NCI-H1930 (cell line): ENCODE measurements around the gene ZNF625.
A peak's percentile ranks its signal among the peaks of the same experiment; 100 is the strongest.

Experiments used
- DNase-seq, 2 experiments: peaks; one replicate each; lab custom pipeline; 2025; lab: John Stamatoyannopoulos, UW

Gene ZNF625

DNA sequence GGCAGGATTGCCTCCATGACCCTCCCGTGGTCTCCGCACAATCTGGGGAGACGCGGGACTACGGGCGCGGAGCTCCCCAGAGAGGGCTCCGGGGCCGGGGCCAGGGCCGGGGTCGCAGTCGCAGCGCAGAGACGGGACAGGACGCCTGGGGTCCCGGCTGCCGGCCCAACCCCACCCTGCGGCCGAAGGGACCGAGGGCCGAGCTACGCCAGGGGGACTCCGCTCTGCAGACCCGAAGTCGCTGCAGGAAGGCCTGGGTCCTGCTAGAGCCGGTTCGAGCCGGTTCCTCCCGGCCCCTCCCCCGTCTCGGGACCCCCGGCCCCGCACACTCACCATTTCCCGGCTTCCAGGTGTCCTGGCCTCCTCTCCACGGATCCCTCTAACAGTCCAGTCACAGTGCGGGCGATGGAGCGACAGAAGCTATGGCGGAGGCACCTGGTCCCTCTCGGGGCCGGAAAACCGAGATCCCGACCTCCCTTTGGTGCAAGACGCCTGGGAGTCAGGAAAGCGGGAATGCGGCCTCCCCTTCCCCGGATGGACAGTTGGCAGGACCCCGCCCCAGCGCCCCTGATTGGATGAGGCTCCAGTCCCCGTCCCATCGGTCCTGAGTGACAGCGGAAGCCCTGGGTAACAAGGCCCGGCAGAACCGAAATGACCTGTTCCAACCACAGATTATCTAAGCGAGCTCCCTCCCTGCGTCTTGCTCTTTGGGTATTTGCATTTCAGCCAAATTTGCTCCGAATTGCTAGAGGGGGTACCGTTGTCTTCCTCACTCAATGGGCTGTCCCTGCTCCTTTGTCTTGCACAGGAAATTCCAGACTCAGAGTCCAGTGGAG, at the start of gene ZNF625:
ZNF625 (minus strand) TSS at position 512 of the 836 bp plus-strand sequence; CDS start at position 336, 176 bp downstream.
- DNase-seq: peak; percentile 69 to 73

DNA sequence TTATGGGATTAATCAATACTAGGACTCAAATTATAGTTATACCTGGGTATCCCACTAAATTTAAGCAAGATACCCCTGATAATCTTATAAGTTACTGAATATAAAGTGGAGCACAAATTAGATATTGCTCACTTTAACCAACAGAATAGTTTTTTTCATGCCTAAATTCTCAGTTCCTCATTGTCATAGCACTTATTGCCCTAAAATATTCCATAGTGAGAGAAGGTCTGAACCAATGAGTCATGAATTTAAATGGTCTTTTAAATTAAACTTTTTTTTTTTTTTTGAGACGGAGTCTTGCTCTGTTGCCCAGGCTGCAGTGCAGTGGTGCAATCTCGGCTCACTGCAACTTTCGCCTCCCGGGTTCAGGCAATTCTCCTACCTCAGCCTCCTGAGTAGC, 48.8 kb upstream of the ZNF625 start:
- no peak for DNase-seq

DNA sequence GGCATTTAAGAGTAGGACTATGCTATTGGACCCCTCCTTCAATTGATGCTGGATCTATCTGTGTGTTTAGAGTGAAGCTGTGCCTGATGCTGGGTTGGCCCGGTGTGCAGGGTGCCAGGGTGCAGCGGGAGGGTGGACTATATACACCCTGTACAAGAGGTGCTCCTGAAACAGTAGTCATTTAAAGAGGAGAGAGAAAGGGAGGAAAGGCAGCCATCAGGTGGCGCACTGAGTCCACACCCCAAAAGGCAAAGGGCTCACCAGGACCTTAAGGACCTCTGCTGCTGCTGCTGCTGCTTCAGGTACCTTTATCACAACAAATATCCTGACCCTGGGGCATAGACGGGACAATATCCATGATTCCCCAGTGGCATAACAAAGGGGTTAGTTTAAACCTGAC, 45.7 kb upstream of the ZNF625 start:
- no peak for DNase-seq

DNA sequence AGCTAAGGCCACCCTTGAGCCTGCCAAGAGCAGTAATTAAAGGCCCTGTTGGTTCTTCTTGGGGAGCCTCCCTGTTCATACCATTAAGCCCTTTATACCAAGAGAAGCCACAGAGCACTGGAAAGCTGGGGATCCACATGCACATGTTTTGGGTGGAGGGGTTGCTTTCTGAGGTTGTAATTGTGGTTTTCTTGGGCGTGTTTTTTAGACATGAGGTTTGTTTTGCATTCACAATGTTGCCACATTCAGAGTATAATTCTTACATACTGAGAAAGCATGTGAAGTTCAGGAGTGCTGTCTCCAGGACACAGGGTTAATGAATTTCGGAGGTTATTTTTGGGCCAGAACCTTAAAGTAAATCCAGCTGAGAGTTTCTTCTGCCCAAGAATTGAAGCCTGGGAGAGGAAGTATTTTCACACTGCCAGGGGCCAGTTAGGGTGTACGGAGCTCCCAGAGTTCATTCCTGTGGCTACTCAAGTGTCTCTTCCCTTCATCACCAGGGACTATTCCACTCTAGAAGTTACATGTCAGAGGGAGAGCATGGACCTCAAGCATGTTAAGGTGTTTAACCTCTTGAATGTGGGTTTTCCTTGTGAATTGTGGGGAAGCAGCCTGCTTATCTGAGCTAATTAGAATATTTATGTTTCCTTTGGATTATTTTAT, 43.4 kb upstream of the ZNF625 start:
- DNase-seq: no peak

DNA sequence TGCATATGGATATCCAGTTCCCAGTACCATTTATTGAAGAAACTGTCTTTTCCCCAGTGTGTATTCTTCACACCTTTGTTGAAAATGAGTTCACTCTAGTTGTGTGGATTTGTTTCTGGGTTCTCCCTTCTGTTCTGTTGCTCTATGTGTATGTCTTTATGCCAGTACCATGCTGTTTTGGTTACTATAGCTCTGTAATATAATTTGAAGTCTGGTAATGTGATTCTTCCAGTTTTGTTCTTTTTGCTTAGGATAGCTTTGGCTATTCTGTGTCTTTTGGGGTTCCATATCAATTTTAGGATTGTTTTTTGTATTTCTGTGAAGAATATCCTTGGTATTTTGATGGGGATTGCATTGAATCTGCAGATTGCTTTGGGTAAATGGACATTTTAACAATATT, 41.6 kb upstream of the ZNF625 start:
- DNase-seq: no peak

DNA sequence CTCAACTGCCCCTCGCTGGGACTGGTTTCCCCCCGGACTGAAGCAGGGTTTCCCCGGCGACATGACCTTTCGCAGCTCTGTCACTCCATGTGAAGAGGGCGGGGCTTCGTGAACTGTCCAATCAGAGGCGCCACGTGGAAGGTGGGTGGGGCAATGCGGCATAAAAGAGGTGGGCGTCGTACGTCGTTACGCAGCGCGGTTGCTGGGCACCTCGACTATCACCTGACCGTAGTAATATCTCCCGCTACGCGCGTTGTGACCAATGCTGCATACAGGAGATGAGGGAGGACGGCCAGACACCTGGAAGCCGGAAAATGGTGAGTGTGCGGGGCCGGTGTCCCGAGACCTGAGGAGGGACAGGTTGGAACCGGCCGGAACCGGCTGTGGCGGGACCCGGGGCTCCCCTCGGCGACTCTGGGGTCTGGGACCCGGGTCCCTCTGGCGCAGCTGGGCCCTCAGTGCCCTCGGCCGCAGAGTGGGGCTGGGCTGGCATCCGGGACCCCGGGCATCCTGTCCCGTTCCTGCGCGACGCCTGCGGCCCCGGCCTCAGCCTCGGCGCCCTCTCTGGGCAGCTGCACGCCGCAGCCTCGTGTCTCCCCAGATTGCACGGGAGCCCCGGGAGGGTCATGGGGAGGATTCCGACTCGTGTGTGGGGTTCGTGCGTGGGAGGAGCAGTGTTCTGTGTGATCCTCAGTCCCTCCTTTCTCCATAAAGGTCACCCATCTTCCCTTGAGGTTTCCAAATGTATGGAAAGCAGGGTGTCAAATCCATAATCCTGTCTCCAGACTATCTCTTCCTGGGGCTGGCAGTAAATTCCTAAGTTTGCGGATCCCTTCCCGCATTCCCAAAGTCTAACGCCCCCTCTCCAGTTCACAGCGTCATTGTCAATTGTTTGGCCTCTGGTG, 38.5 kb upstream of the ZNF625 start:
- DNase-seq: peak; percentile 60 to 67

DNA sequence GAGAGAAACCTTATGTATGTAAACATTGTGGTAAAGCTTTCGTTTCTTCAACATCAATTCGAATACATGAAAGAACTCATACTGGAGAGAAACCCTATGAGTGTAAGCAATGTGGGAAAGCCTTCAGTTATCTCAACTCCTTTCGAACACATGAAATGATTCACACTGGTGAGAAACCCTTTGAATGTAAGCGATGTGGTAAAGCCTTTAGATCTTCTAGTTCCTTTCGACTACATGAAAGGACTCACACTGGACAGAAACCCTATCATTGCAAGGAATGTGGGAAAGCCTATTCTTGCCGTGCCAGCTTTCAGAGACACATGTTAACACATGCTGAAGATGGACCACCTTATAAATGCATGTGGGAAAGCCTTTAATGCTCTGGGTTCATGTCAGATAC, 31.1 kb upstream of the ZNF625 start:
- DNase-seq: no peak

DNA sequence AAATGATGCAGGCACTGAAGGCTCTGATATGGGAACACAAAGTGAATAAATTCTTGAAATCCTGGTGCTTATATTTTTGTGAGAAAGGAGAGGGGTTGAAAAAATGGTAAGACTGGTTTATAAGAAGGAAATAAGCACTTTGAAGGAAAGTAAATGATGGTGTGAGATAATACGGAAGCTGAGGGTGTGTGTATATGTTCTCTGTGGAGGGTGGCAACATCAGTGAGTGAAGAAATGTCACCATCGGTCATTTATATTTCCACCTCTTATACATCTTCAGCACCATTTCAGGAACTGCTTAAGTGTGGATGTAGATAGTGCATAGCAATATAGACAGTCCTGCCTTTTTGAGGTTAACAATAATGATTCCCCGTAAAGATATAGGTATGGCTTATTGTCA, 23.8 kb upstream of the ZNF625 start:
- DNase-seq: no peak

DNA sequence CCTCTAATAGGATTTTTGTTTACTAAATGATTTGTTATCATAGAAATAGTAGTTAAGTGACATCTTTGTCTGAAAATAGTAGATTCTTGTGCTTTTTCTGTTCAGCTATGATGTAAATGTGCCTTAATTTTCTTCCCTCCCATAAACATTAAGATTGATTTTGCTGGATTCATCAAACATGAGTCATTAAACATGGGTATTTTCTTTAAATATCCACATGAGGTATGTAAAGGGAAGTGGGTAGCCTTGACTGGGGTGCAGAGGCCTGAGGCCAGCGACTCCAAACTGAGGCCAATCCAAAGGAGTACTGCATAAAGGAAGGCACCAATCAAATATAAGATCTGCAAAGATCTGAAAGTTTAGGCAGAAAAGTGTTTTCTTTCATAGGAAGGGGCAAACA, 10.1 kb upstream of the ZNF625 start:
- DNase-seq: no peak

DNA sequence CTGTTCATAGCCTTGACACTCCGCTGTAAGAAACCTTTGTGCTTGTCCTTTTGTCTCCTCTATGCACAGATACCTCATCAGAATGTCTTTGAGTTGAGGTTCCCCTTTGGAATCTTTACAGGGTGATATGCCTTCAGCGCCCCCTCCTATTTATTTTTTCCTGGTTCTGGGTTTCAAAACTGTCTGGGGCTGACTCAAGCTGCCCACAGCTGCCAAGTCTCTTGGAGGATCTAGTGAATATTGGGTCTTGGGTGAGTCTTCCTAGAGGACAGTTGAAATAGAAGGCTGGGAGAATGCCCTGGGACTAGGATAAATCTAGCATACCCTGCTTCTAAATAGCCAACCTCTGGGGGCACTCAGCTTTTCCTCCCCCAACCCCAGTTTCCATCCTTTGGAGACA, 7.3 kb upstream of the ZNF625 start:
- no peak for DNase-seq

DNA sequence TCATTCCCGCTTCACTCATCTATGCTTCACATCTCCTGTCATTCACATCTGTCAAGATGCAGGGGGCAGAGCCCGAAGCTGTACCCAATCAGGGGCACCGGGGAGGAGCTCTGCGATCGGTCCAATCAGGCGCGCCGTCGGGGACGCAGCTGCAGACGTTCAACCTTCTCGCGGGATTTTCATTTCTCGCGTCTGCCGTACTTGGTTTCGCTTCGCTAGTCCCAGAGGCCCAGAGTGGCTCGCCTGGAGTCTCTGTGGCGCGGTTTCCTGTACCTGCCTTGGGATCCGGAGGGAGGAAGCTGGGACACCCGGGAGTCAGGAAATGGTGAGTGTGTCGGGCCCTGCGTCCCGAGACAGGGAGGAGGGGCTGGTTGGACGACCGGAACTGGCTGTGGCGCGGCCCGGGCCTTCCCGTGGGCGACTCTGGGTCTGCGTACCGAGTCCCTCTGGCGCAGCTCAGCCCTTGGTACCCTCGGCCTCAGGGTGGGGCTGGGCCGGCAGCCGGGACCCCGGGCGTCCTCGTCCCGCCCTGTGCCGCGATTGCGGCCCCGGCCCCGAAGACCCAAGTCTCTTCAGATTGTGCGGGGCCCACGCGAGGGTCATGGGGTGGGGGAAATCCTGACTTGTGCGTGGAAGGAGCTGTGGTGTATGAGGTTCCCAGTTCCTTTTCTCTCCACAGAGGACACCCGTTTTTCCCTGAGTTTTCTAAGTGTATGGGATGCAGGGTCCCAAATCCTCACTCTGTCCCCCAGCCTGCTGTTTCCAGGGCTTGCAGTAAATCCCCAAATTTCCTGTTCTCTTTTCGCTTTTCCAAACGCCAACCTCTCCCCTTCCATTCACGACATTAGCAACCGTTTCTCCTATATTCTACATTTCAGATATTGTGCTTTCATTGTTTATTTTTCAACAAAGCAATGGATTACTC, 6.6 kb upstream of the ZNF625 start, which contains the start of gene ZNF136:
ZNF136 (plus strand) TSS at position 215 of the 925 bp plus-strand sequence; CDS start at position 323, 108 bp downstream.
- DNase-seq: peak; percentile 81 to 86

DNA sequence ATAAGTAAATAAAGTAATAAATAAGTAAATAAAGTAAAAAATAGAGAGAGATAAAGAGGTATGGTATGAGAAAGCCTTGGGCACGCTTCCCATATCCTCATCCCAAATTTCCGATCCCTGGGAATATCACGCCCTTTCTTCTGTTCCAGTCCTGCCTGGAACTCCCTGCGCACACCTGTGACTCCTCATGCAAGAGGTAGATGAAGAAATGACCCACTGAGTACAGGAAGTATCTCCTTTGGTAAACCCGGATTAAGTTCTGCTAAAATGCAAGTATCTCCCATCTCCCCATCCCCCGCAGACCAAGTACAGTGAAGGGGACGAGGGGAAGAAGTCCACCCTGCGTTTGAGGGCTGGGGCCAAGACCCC, 6.0 kb upstream of the ZNF625 start:
- DNase-seq: no peak

DNA sequence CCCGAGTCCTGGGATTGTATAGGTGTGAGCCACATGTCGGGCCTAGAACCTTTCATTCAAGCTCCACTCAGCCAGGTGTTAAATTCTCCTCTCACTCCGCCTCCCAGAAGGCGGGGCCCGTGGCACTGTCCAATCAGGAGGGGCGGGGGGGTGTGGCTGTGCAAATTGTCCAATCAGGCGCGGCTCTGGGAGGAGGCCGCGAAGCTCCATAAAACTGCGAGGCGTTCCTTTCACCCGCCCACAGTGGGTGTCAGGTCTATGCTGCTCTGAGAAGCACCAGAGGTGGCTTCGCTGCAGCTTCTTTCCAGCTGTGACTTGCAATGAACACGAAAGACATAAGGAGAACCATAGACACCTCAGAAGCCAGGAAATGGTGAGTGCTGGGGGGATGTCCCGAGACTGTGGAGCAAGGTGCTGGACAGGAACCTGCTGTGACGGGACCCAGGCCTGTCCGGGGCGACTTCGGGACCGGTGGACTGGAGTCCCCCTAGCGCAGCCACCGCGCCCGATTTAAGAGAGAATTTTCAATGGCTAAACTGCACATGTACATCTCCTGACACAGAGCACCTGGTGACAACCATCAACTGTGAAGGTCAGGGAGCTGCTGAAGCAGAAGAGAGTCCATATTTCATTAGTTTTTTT, 3.4 kb upstream of the ZNF625 start:
- no peak for DNase-seq

DNA sequence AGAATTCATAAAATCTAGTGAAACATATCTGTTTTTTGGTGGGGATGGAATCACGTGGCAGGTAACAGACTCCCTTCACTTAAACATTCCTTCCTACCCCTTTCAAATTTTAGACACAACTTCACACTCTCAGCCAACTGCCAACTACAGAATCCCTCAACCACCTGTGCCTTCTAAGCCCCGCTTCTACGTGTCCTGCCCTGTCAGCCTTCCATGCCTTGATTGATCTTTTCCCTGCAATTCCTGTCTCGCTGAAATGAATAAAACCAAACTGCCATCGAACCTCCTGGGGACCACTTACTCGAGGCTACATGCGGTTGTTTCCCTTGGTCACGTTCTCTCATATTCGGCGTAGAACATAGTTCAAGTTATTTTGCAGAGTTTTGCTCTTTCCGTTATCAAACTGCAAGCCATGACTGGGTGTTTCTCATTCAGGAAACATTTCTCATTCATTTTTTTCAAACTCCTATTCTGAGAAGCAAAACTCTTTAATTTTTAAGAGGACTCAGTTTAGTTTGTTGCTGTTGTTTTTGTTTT, 1.1 kb downstream of the ZNF625 start:
- no peak for DNase-seq

DNA sequence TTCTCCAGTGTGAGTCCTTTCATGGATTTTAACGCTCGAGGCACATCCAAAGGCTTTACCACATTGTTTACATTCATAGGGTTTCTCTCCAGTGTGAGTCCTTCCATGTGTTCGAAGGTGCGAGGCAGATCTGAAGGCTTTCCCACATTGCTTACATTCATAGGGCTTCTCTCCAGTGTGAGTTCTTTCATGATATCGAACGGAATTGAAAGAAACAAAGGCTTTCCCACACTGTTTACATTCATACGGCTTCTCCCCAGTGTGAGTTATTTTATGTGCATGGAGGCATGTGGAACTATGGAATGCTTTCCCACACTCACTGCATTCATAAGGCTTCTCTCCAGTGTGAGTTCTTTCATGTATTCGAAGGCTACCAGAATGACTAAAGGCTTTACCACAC, 11.2 kb downstream of the ZNF625 start:
- no peak for DNase-seq

DNA sequence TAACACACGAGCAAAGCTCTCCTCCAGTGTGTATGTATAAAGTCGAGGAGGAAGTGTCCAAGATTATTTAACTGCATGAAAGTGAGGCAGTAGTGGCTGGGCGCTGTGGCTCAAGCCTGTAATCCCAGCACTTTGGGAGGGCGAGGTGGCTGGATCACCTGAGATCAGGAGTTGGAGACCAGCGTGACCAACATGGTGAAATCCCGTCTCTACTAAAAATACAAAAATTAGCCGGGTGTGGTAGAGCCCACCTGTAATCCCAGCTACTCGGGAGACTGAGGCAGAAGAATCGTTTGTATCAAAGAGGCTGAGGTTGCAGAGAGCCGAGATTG, 15.2 kb downstream of the ZNF625 start:
- DNase-seq: no peak

DNA sequence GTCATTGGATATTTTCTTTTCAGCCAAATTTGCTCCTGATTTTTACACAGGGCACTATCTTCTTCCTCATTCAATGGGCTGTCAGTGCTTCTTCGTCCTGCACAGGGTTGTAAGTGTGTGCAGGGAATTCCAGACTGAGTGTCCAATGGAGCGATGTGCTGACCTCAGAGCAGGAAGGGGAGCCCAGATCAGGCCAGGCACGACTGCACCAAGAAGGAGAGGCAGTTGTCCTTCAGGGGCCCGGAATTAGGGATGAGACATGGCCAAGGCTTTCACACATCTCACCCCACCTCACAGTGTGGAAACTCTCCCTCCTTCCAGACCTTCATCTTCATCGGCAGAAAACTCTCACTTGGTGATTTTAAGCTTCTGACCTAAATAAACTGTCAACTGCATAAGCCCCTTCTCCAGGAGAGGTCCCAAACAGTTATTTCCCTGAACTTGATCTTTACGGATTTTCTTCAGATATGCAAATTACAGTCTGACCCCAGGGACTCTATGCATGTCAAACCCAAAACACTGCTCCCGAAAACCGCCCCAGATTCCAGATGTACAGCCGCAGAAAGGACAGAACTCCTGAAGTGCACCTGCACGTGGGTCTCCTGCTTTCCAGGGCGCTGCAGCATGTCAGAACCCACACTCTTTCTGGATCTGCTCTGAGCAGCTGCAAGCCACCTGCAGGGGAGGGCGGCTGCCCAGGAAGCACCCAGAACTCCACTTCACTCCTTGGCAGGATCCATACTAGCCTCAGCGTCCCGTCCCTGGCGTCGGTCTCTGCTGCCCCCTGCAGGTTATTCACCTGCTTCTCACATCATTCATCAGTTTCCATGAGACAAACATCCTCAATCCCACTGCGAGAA, 15.8 kb downstream of the ZNF625 start:
- DNase-seq: peak; percentile 41 to 71

DNA sequence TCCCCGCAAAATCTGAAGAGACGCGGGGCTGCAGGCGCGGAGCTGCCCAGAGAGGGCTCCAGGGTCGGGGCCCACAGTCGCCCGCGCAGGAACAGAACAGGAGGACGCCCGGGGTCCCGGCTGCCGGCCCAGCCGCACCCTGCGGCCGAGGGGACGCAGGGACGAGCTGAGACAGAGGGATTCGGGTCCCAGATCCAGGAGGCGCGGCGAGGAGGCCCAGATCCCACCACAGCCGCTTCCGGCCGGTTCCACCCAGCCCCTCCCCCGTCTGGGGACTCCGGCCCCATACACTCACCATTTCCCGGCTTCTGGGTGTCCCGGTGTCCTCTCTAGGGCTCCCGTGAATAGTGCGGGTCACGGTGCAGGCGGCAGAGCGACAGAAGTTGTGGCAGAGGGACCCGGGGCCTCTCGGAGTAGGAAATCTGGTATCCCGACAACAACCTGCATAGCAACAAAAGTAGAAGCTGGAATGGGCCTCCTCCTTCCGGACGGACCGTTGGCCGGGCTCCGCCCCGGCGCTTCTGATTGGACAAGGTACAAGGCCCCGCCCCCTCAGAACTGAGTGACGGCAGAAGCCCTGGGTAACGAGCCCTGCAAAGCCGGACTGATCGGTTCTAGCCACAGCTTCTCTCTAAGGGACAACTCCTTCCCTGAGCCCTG, 16.5 kb downstream of the ZNF625 start, which contains the start of gene ZNF20:
ZNF20 (minus strand) TSS at position 466 of the 660 bp plus-strand sequence; CDS start at position 298, 168 bp downstream.
- peak; percentile 70 to 84 for DNase-seq

DNA sequence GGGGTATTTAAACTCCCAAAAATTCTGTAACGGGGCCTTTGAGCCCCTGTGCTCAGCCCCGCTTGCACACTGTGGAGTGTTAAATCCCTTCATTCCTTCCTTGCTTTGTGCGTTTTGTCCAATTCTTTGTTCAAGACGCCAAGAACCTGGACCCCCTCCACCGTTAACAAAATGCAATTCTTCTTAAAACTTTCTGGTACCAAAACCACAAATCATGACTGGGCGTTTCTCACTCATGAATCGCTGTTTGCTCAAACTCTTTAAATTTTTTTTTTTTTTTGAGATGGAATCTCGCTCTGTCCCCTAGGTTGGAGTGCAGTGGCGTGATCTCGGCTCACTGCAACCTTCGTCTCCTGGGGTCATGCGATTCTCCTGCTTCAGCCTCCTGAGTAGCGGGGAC, 17.3 kb downstream of the ZNF625 start:
- DNase-seq: no peak
